Measurements from ENCODE around the gene NFKB1. TPM values are rescaled to one million over a fixed set of nuclear protein-coding genes. Genes with fewer than 3 reads are reported as not detected.

The NFKB1 gene
- 100 to 1,000 TPM; 151 to 167 TPM for total RNA-seq

DNA sequence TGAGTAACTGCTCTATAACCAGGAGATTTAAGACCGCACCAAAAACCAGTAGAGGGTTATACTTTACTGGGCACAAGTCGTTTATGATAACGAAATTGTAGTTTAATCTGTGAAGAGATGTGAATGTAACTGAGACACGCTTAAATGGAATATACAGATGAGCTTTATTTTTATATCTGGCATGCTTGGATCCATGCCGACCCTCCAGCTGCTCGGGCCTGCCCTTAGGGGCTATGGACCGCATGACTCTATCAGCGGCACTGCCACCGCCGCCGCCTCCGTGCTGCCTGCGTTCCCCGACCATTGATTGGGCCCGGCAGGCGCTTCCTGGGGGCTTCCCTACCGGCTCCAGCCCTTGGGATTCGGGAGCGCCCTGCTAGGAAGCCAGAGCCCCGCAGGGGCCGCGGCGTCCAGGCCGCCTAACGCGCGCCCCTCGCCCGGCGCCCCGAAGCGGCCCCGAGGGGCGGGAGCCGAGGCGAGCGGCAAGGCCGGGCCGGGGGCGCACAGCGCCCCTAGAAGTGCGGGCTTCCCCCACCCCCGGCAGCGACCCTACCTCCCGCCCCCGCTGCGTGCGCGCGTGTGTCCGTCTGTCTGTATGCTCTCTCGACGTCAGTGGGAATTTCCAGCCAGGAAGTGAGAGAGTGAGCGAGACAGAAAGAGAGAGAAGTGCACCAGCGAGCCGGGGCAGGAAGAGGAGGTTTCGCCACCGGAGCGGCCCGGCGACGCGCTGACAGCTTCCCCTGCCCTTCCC lies at the start of gene NFKB1:
TSS of gene NFKB1 (plus strand) at position 664 of the 751 bp plus-strand sequence. CDS start 24,160 bp downstream, outside the sequence.
- Mint-ChIP-seq H3K27ac (peak within 1 kb of the TSS; percentile 99), H3K27me3 (ENCODE audit: low read depth) (no peaks in the 10 kb centered on the region), H3K36me3 (ENCODE audit: insufficient read depth in 2 of 2) (peaks cover 15 to 25% of the 10 kb centered on the region in 2 donors), H3K4me1 (ENCODE audit: low read depth) (peaks cover 31% of the 10 kb centered on the region), H3K4me3 (peak within 1 kb of the TSS; percentile 89 to 98), H3K9me3 (peaks cover 0 to 7% of the 10 kb centered on the region in 2 donors)
- DNase-seq (peak; percentile 76 to 79), ATAC-seq (replicated peaks in 1 of 2) (peak; percentile 69 to 76)

DNA sequence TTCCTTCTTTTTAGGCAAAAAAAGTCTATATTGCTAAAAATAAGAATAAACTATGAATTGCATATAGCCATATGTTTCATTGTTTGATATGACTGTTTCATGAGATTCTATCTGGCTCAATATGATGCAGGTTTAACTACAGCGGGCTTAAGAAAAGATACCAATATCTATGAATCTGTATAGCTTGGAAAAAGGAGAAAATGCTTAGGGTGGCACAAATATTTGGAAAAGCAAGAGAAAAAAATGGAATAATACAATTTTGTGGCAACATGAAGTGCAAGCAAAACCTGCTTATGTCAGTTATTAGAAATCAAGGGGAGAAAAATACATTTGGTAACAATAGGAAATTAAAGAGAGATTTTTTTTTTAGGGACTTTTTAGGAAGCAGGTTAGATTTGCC lies 48.3 kb upstream of the NFKB1 start:
- ATAC-seq (replicated peaks in 1 of 2): no peak
- Mint-ChIP-seq H3K4me3 (peak overlapping the region in 1 of 2 donors; percentile 60), H3K27me3 (ENCODE audit: low read depth) (no peaks in the 10 kb centered on the region), H3K27ac (no peak overlapping the region), H3K4me1 (ENCODE audit: low read depth) (peaks cover 67% of the 10 kb centered on the region), H3K9me3 (no peaks in the 10 kb centered on the region), H3K36me3 (ENCODE audit: insufficient read depth in 2 of 2) (peaks cover 0 to 1% of the 10 kb centered on the region in 2 donors)
- DNase-seq: no peak

GRCh38 chr4:102453827-102454226 lies 47.3 kb upstream of the NFKB1 start:
- DNase-seq (no peak), ATAC-seq (replicated peaks in 1 of 2) (no peak)
- Mint-ChIP-seq H3K27me3 (ENCODE audit: low read depth) (no peaks in the 10 kb centered on the region), H3K4me1 (ENCODE audit: low read depth) (peaks cover 62% of the 10 kb centered on the region), H3K4me3 (no peak overlapping the region), H3K27ac (no peak overlapping the region), H3K36me3 (ENCODE audit: insufficient read depth in 2 of 2) (peaks cover 3 to 4% of the 10 kb centered on the region in 2 donors), H3K9me3 (no peaks in the 10 kb centered on the region)

DNA sequence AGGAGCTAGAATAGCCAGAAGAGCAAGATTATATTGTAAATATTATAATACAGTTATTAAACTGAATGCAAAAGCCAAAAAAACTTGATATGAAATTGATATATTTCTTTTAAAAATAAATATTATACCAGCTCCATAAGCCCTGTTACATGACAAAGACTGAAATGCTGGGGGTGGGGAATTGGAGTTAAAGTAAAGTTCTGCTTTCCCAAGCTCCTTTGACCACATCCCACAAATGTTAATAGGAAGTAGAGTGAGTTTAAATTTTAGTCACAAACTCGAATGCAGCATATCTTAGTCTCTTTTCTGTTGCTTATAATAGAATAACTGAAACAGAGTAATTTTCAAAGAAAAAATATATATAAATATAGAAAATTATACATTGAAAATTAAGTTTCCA lies 46.9 kb upstream of the NFKB1 start:
- DNase-seq: no peak
- Mint-ChIP-seq H3K9me3 (no peaks in the 10 kb centered on the region), H3K4me3 (no peak overlapping the region), H3K27ac (no peak overlapping the region), H3K36me3 (ENCODE audit: insufficient read depth in 2 of 2) (peaks cover 3 to 4% of the 10 kb centered on the region in 2 donors), H3K4me1 (ENCODE audit: low read depth) (peaks cover 62% of the 10 kb centered on the region), H3K27me3 (ENCODE audit: low read depth) (no peaks in the 10 kb centered on the region)
- no peak for ATAC-seq (replicated peaks in 1 of 2)

GRCh38 chr4:102454981-102455685 lies 46.0 kb upstream of the NFKB1 start:
- H3K27ac Mint-ChIP-seq: no peak overlapping the region
- H3K4me1 Mint-ChIP-seq (ENCODE audit: low read depth): peaks cover 56% of the 10 kb centered on the region
- DNase-seq: no peak
- H3K27me3 Mint-ChIP-seq (ENCODE audit: low read depth): no peaks in the 10 kb centered on the region
- no peak for ATAC-seq (replicated peaks in 1 of 2)
- peaks cover 6 to 7% of the 10 kb centered on the region in 2 donors for H3K36me3 Mint-ChIP-seq (ENCODE audit: insufficient read depth in 2 of 2)
- H3K9me3 Mint-ChIP-seq: peaks cover 1 to 5% of the 10 kb centered on the region in 2 donors
- no peak overlapping the region for H3K4me3 Mint-ChIP-seq

GRCh38 chr4:102455750-102456149 lies 45.4 kb upstream of the NFKB1 start:
- no peak overlapping the region for H3K27ac Mint-ChIP-seq
- DNase-seq (no peak), ATAC-seq (replicated peaks in 1 of 2) (no peak)
- H3K4me3 Mint-ChIP-seq: no peak overlapping the region
- peaks cover 50% of the 10 kb centered on the region for H3K4me1 Mint-ChIP-seq (ENCODE audit: low read depth)
- H3K27me3 Mint-ChIP-seq (ENCODE audit: low read depth): no peaks in the 10 kb centered on the region
- peaks cover 8 to 9% of the 10 kb centered on the region in 2 donors for H3K36me3 Mint-ChIP-seq (ENCODE audit: insufficient read depth in 2 of 2)
- H3K9me3 Mint-ChIP-seq: peaks cover 3 to 7% of the 10 kb centered on the region in 2 donors

DNA sequence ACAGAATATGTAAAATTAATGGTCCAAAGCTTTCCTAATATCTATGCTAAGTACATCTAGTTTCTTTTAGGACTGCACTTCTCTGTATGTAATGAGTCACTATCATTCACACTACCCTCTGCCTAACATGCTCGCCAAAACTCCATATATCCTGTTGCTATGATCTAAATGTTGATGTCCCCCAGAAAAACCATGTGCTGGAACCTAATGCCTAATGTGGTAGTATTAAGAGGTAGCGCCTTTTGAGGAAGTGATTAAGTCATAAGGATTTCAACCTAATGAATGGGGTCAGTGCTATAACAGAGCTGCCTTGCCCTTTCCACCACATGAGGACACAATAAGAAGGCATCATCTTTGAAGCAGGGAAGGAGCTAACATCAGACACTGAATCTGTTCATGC lies 34.9 kb upstream of the NFKB1 start:
- Mint-ChIP-seq H3K27me3 (ENCODE audit: low read depth) (no peaks in the 10 kb centered on the region), H3K4me1 (ENCODE audit: low read depth) (peaks cover 22% of the 10 kb centered on the region), H3K9me3 (peaks cover 5 to 10% of the 10 kb centered on the region in 2 donors), H3K4me3 (no peak overlapping the region), H3K27ac (no peak overlapping the region), H3K36me3 (ENCODE audit: insufficient read depth in 2 of 2) (peaks cover 5 to 10% of the 10 kb centered on the region in 2 donors)
- DNase-seq (no peak), ATAC-seq (replicated peaks in 1 of 2) (no peak)

DNA sequence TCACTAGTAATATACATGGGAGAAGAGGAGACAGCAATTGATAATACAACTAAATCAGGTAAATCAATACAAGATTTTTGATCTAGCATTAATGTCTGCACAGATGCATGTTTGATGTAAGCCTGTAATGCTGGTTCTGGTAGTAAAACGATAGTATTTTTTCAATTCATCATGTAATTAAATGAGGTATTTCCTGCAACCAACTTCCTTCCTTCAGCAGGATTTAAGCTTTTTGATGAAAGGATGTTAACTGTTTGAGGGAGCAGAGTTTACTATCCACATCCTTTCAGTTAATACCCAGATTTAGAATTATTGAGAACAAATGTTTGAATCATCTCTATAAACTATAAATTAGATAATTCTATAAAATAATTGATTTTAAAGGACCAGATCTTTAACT lies 31.4 kb upstream of the NFKB1 start:
- no peak overlapping the region for H3K27ac Mint-ChIP-seq
- H3K27me3 Mint-ChIP-seq (ENCODE audit: low read depth): no peaks in the 10 kb centered on the region
- H3K9me3 Mint-ChIP-seq: peaks cover 0 to 2% of the 10 kb centered on the region in 2 donors
- no peak for ATAC-seq (replicated peaks in 1 of 2)
- H3K4me3 Mint-ChIP-seq: no peak overlapping the region
- peaks cover 25% of the 10 kb centered on the region for H3K4me1 Mint-ChIP-seq (ENCODE audit: low read depth)
- no peaks in the 10 kb centered on the region for H3K36me3 Mint-ChIP-seq (ENCODE audit: insufficient read depth in 2 of 2)
- no peak for DNase-seq

DNA sequence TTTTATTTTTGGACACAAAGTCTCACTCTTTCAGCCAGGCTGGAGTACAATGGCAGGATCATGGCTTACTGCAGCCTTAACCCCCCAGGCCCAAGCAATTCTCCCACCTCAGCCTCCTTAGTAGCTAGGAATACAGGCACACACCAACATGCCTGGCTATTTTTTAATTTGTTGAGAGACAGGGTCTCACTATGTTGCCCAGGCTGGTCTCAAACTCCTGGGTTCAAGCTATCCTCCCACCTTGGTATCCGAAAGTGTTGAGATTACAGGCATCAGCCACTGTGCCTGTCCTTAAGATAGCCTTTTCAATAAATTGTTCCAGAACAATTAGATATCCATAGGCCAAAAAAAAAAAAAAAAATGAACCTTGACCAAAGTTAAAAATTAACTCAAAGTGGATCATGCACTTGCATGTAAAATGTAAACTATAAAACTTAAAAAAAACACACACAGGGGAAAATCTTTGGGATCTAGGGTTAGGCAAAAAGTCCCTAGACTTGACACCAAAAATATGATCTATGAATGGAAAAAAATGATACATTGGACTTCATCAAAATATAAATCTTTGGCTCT lies 28.6 kb upstream of the NFKB1 start:
- no peaks in the 10 kb centered on the region for H3K27me3 Mint-ChIP-seq (ENCODE audit: low read depth)
- H3K4me1 Mint-ChIP-seq (ENCODE audit: low read depth): peaks cover 16% of the 10 kb centered on the region
- no peak overlapping the region for H3K4me3 Mint-ChIP-seq
- DNase-seq: no peak
- H3K36me3 Mint-ChIP-seq (ENCODE audit: insufficient read depth in 2 of 2): peaks cover 4 to 6% of the 10 kb centered on the region in 2 donors
- no peak overlapping the region for H3K27ac Mint-ChIP-seq
- H3K9me3 Mint-ChIP-seq: peaks cover 3 to 5% of the 10 kb centered on the region in 2 donors
- no peak for ATAC-seq (replicated peaks in 1 of 2)

DNA sequence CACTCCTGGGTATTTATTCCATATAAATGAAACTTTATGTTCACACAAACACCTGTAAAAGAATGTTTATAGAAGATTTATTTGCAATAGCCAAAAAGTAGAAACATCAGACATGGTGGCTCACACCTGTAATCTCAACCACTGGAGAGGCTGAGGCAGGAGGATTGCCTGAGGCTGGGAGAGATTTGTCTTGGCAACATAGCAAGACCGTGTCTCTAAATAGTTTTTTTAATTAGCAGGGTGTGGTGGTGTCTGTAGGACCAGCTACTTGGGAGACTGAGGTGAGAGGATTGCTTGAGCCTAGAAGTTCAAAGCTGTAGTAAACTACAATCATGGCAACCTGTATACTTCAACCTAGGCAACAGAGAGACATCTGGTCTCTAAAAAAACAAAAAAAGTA lies 27.7 kb upstream of the NFKB1 start:
- Mint-ChIP-seq H3K4me1 (ENCODE audit: low read depth) (peaks cover 16% of the 10 kb centered on the region), H3K9me3 (peaks cover 3 to 5% of the 10 kb centered on the region in 2 donors), H3K27me3 (ENCODE audit: low read depth) (no peaks in the 10 kb centered on the region), H3K36me3 (ENCODE audit: insufficient read depth in 2 of 2) (peaks cover 4 to 8% of the 10 kb centered on the region in 2 donors), H3K27ac (no peak overlapping the region), H3K4me3 (no peak overlapping the region)
- no peak for DNase-seq
- no peak for ATAC-seq (replicated peaks in 1 of 2)

DNA sequence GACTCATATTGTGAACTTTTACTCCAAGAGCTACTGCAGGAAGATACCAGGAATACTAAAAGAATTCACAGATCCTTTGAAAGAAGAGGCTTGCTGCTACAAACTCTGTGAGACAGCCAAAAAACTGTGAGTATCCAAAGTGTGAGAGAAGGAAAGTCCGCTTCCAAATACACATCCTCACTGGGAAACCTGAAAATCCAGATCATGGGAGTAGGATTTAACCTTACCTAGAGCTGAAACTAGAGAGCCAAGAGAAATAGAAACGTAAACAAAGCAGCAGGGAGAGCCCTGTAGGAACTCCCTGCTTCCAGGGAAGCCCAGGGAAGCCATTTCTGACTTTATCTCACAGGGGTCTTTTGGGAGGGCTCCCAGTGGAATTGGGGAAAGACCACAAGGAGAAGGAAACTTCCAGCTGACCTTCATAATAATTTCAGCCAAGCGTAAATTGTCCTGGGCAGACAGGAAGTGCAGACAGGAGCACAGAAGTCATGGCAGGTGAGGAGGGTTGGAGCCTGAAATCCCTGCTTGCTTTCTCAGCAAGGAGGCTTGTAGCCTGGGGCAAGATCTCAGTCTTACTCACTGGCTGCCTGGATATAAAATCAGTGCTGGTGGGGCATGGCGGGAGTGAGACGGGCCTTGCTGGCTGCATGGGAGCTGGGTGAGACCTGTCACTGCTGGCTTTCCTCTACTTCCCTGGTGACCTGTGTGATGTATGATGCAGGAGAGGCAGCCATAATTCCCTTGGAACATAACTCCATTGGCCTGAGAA lies 26.2 kb upstream of the NFKB1 start:
- Mint-ChIP-seq H3K27ac (no peak overlapping the region), H3K36me3 (ENCODE audit: insufficient read depth in 2 of 2) (peaks cover 12 to 21% of the 10 kb centered on the region in 2 donors), H3K9me3 (peaks cover 9 to 13% of the 10 kb centered on the region in 2 donors), H3K4me3 (no peak overlapping the region), H3K27me3 (ENCODE audit: low read depth) (no peaks in the 10 kb centered on the region), H3K4me1 (ENCODE audit: low read depth) (peaks cover 9% of the 10 kb centered on the region)
- ATAC-seq (replicated peaks in 1 of 2): no peak
- no peak for DNase-seq

GRCh38 chr4:102477657-102478056 lies 23.5 kb upstream of the NFKB1 start:
- H3K27ac Mint-ChIP-seq: no peak overlapping the region
- H3K36me3 Mint-ChIP-seq (ENCODE audit: insufficient read depth in 2 of 2): peaks cover 18 to 30% of the 10 kb centered on the region in 2 donors
- H3K9me3 Mint-ChIP-seq: peaks cover 9 to 19% of the 10 kb centered on the region in 2 donors
- DNase-seq: no peak
- no peaks in the 10 kb centered on the region for H3K27me3 Mint-ChIP-seq (ENCODE audit: low read depth)
- no peak overlapping the region for H3K4me3 Mint-ChIP-seq
- peaks cover 4% of the 10 kb centered on the region for H3K4me1 Mint-ChIP-seq (ENCODE audit: low read depth)
- no peak for ATAC-seq (replicated peaks in 1 of 2)
